ENCODE measurements around the gene AGT.
A peak's percentile ranks its signal among the peaks of the same experiment; 100 is the strongest.

The AGT gene

DNA sequence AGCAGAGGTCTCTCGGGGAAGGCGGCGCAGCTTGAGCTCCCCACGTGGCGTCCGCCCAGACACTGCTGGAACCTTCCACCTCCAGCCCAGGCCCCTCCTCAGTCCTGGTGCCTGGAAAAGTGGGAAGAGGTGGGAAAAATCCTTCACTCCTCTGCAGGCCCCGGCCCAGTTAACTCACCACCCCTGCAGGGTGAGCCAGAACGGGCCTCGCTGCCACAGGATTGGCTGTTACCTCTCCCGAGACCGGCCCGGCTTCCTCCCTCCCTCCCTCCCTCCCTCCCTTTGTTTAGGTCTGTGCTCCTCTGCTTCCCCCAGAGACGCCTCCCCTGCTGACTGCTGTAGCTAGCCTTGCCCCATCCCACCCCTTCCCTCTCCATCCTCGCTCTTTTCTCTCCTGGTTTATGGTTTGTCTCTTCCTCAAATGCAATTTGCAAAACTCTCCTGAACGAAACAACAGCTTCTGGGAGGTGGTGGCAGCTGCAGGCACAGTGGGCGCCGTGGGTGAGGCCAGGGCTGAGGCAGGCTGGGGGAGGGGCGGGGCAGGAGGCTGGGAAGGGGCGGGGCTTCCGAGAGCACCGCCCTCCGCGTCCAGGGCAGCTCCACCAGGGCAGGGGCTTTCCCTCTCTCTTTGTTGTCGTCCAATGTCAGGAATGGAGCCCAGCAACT, 39.8 kb upstream of the AGT start:
- Histone ChIP-seq H3K79me1 (replicated peaks; ENCODE audit: low read length, poor library complexity, severe bottlenecking) (no peaks in the 10 kb centered on the region), H3K9me3 (ENCODE audit: control insufficient read depth, low read length) (no peaks in the 10 kb centered on the region), H2BK120ac (ENCODE audit: low read depth, low read length) (no peak overlapping the region), H3K4me3 (ENCODE audit: insufficient read depth in 1 of 2, low read depth in 1 of 2, low read length in 2 of 2) (no peak overlapping the region), H3K4ac (ENCODE audit: low read depth in 1 of 2, low read length in 2 of 2) (peak overlapping the region in 1 of 2 experiments; percentile 26), H3K36me3 (ENCODE audit: control insufficient read depth in 1 of 2, insufficient read depth in 2 of 2, low read depth in 1 of 2, low read length in 2 of 2) (no peaks in the 10 kb centered on the region), H3K27me3 (ENCODE audit: control insufficient read depth in 1 of 2, insufficient read depth in 1 of 2, low read length in 2 of 2) (peaks cover 0 to 26% of the 10 kb centered on the region in 2 experiments), H4K91ac (ENCODE audit: low read length) (peak overlapping the region; percentile 84), H2BK5ac (ENCODE audit: low read depth, low read length, poor library complexity, severe bottlenecking) (no peak overlapping the region), H2AK5ac (ENCODE audit: low read length, severe bottlenecking) (no peak overlapping the region), H3K27ac (ENCODE audit: low read length, poor library complexity, severe bottlenecking) (no peak overlapping the region), H2AFZ (ENCODE audit: low read depth, low read length) (no peak overlapping the region), H2BK12ac (ENCODE audit: low read length in 2 of 2) (no peak overlapping the region), H2BK15ac (ENCODE audit: low read depth, poor library complexity, severe bottlenecking) (peak overlapping the region; percentile 44), H3K9ac (ENCODE audit: low read length) (no peak overlapping the region), H3K4me2 (ENCODE audit: low read length, poor library complexity, severe bottlenecking) (peak overlapping the region; percentile 7), H3K18ac (ENCODE audit: low read depth in 1 of 2, low read length in 2 of 2) (peak overlapping the region; percentile 35 to 50), H4K8ac (ENCODE audit: low read length) (peak overlapping the region; percentile 78), H3K14ac (ENCODE audit: low read length in 2 of 2) (no peak overlapping the region), H3K4me1 (ENCODE audit: control insufficient read depth, insufficient read depth, low read depth, low read length) (peaks cover 21% of the 10 kb centered on the region), H3K23ac (ENCODE audit: low read length in 2 of 2) (no peak overlapping the region)
- WGBS = 7% methylated on average over 15 of the region's 24 CpGs
- peak; percentile 69 for DNase-seq

GRCh38 chr1:230753191-230753585, 39.3 kb upstream of the AGT start:
- Histone ChIP-seq H3K27me3 (ENCODE audit: control insufficient read depth in 1 of 2, insufficient read depth in 1 of 2, low read length in 2 of 2) (peaks cover 0 to 21% of the 10 kb centered on the region in 2 experiments), H3K4me2 (ENCODE audit: low read length, poor library complexity, severe bottlenecking) (no peak overlapping the region), H3K23ac (ENCODE audit: low read length in 2 of 2) (no peak overlapping the region), H3K27ac (ENCODE audit: low read length, poor library complexity, severe bottlenecking) (no peak overlapping the region), H4K91ac (ENCODE audit: low read length) (peak overlapping the region; percentile 84), H3K36me3 (ENCODE audit: control insufficient read depth in 1 of 2, insufficient read depth in 2 of 2, low read depth in 1 of 2, low read length in 2 of 2) (no peaks in the 10 kb centered on the region), H3K4me3 (ENCODE audit: insufficient read depth in 1 of 2, low read depth in 1 of 2, low read length in 2 of 2) (no peak overlapping the region), H2BK12ac (ENCODE audit: low read length in 2 of 2) (peak overlapping the region in 1 of 2 experiments; percentile 64), H3K18ac (ENCODE audit: low read depth in 1 of 2, low read length in 2 of 2) (peak overlapping the region; percentile 30 to 50), H2BK15ac (ENCODE audit: low read depth, poor library complexity, severe bottlenecking) (peak overlapping the region; percentile 44), H3K9ac (ENCODE audit: low read length) (no peak overlapping the region), H3K9me3 (ENCODE audit: control insufficient read depth, low read length) (no peaks in the 10 kb centered on the region), H3K14ac (ENCODE audit: low read length in 2 of 2) (peak overlapping the region in 1 of 2 experiments; percentile 10), H2BK5ac (ENCODE audit: low read depth, low read length, poor library complexity, severe bottlenecking) (no peak overlapping the region), H3K79me1 (replicated peaks; ENCODE audit: low read length, poor library complexity, severe bottlenecking) (no peaks in the 10 kb centered on the region), H2BK120ac (ENCODE audit: low read depth, low read length) (no peak overlapping the region), H2AFZ (ENCODE audit: low read depth, low read length) (no peak overlapping the region), H4K8ac (ENCODE audit: low read length) (peak overlapping the region; percentile 63), H2AK5ac (ENCODE audit: low read length, severe bottlenecking) (no peak overlapping the region), H3K4me1 (ENCODE audit: control insufficient read depth, insufficient read depth, low read depth, low read length) (peaks cover 21% of the 10 kb centered on the region), H3K4ac (ENCODE audit: low read depth in 1 of 2, low read length in 2 of 2) (peak overlapping the region; percentile 8 to 26)
- DNase-seq = no peak
- WGBS = 86% methylated on average over 5 of the region's 5 CpGs

- H2AFZ ChIP-seq (ENCODE audit: low read depth, low read length) = no peak overlapping the region
- H2BK5ac ChIP-seq (ENCODE audit: low read depth, low read length, poor library complexity, severe bottlenecking) = no peak overlapping the region
- no peaks in the 10 kb centered on the region for H3K36me3 ChIP-seq (ENCODE audit: control insufficient read depth in 1 of 2, insufficient read depth in 2 of 2, low read depth in 1 of 2, low read length in 2 of 2)
- no peak overlapping the region for H3K14ac ChIP-seq (ENCODE audit: low read length in 2 of 2)
- no peak overlapping the region for H3K9ac ChIP-seq (ENCODE audit: low read length)
- H3K79me1 ChIP-seq (replicated peaks; ENCODE audit: low read length, poor library complexity, severe bottlenecking) = no peaks in the 10 kb centered on the region
- H2BK120ac ChIP-seq (ENCODE audit: low read depth, low read length) = no peak overlapping the region
- no peak overlapping the region for H3K4me2 ChIP-seq (ENCODE audit: low read length, poor library complexity, severe bottlenecking)
- H4K8ac ChIP-seq (ENCODE audit: low read length) = no peak overlapping the region
- no peak overlapping the region for H3K18ac ChIP-seq (ENCODE audit: low read depth in 1 of 2, low read length in 2 of 2)
- peak overlapping the region; percentile 7 to 32 for H2BK12ac ChIP-seq (ENCODE audit: low read length in 2 of 2)
- H2BK15ac ChIP-seq (ENCODE audit: low read depth, poor library complexity, severe bottlenecking) = peak overlapping the region; percentile 49
- peaks cover 0 to 15% of the 10 kb centered on the region in 2 experiments for H3K27me3 ChIP-seq (ENCODE audit: control insufficient read depth in 1 of 2, insufficient read depth in 1 of 2, low read length in 2 of 2)
- no peak overlapping the region for H3K4me3 ChIP-seq (ENCODE audit: insufficient read depth in 1 of 2, low read depth in 1 of 2, low read length in 2 of 2)
- H3K9me3 ChIP-seq (ENCODE audit: control insufficient read depth, low read length) = no peaks in the 10 kb centered on the region
- 78% methylated on average over 5 of the region's 6 CpGs for WGBS
- H3K23ac ChIP-seq (ENCODE audit: low read length in 2 of 2) = no peak overlapping the region
- no peak overlapping the region for H2AK5ac ChIP-seq (ENCODE audit: low read length, severe bottlenecking)
- H3K27ac ChIP-seq (ENCODE audit: low read length, poor library complexity, severe bottlenecking) = no peak overlapping the region
- H3K4ac ChIP-seq (ENCODE audit: low read depth in 1 of 2, low read length in 2 of 2) = peak overlapping the region in 1 of 2 experiments; percentile 8
- no peak for DNase-seq
- H3K4me1 ChIP-seq (ENCODE audit: control insufficient read depth, insufficient read depth, low read depth, low read length) = peaks cover 21% of the 10 kb centered on the region
- no peak overlapping the region for H4K91ac ChIP-seq (ENCODE audit: low read length)
These were observed 38.5 kb upstream of the AGT start for GRCh38 chr1:230752407-230752806.

DNA sequence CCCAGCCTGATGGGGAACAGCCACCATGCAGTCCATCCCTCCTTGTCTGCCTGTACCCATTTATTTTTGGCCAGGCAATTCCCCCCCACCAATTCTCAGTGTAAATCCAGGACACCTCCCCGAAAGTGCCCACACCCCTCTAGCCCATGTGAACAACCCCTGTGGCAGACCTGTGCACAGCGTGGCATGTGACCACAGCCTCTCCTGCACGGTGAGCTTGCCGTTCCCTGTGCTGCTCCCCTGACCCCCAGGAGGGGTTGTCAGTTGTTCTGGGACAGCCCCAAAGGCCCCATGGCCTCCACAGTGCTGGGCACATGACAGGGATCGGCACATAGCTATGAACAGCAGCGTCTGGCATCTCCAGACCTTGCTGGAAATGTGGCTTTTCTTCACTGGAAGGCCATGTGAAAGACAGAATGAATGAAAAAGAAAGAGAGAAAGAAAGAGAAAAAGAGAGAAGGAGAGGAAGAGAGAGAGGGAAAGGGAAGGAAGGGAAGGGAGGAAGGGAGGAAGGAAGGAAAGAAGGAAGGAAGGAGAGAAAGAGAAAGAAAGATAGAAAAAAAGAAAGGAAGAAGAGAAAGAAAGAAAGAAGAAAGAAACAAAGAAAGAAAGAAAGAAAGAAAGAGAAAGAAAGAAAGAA, 37.2 kb upstream of the AGT start:
- H3K79me1 ChIP-seq (replicated peaks; ENCODE audit: low read length, poor library complexity, severe bottlenecking) = no peaks in the 10 kb centered on the region

More for the DNA sequence above, 37.2 kb upstream of the AGT start:
- Histone ChIP-seq H2BK5ac (ENCODE audit: low read depth, low read length, poor library complexity, severe bottlenecking) (no peak overlapping the region), H3K4me3 (ENCODE audit: insufficient read depth in 1 of 2, low read depth in 1 of 2, low read length in 2 of 2) (no peak overlapping the region), H2BK15ac (ENCODE audit: low read depth, poor library complexity, severe bottlenecking) (no peak overlapping the region), H3K36me3 (ENCODE audit: control insufficient read depth in 1 of 2, insufficient read depth in 2 of 2, low read depth in 1 of 2, low read length in 2 of 2) (no peaks in the 10 kb centered on the region), H3K4ac (ENCODE audit: low read depth in 1 of 2, low read length in 2 of 2) (no peak overlapping the region), H2AK5ac (ENCODE audit: low read length, severe bottlenecking) (no peak overlapping the region), H2AFZ (ENCODE audit: low read depth, low read length) (no peak overlapping the region), H4K91ac (ENCODE audit: low read length) (no peak overlapping the region), H3K14ac (ENCODE audit: low read length in 2 of 2) (peak overlapping the region in 1 of 2 experiments; percentile 63), H3K27me3 (ENCODE audit: control insufficient read depth in 1 of 2, insufficient read depth in 1 of 2, low read length in 2 of 2) (peaks cover 0 to 12% of the 10 kb centered on the region in 2 experiments), H3K4me2 (ENCODE audit: low read length, poor library complexity, severe bottlenecking) (no peak overlapping the region), H3K18ac (ENCODE audit: low read depth in 1 of 2, low read length in 2 of 2) (peak overlapping the region in 1 of 2 experiments; percentile 38), H3K9ac (ENCODE audit: low read length) (no peak overlapping the region), H3K4me1 (ENCODE audit: control insufficient read depth, insufficient read depth, low read depth, low read length) (peaks cover 21% of the 10 kb centered on the region), H2BK120ac (ENCODE audit: low read depth, low read length) (no peak overlapping the region), H4K8ac (ENCODE audit: low read length) (no peak overlapping the region), H3K23ac (ENCODE audit: low read length in 2 of 2) (no peak overlapping the region), H3K9me3 (ENCODE audit: control insufficient read depth, low read length) (no peaks in the 10 kb centered on the region), H2BK12ac (ENCODE audit: low read length in 2 of 2) (peak overlapping the region; percentile 40 to 90), H3K27ac (ENCODE audit: low read length, poor library complexity, severe bottlenecking) (no peak overlapping the region)
- no peak for DNase-seq
- 79% methylated on average over 6 of the region's 6 CpGs for WGBS

Data from mesenchymal stem cell (in vitro differentiated cells and primary cell).